KOPT-K1 (cell line): ENCODE results near the gene SCO2.

Experiments used
- H3K27ac ChIP-seq: fragments of 200-600 bp; sonication (generic); 2 replicates; pipeline ENCODE4 v1.5.1; 2016; ENCODE audit warnings: antibody characterized with exemption, mild to moderate bottlenecking, low read depth, low read length; ENCODE audit not compliant: poor library complexity, severe bottlenecking
- H3K36me3 ChIP-seq: fragments of 200-600 bp; sonication (generic); 2 replicates; pipeline ENCODE4 v1.5.1; 2017; ENCODE audit warnings: antibody characterized with exemption, mild to moderate bottlenecking, low read length, moderate library complexity; ENCODE audit not compliant: insufficient read depth
- H3K9me3 ChIP-seq: fragments of 200-600 bp; sonication (generic); 2 replicates; pipeline ENCODE4 v1.5.1; 2017; ENCODE audit warnings: antibody characterized with exemption, low read length, mild to moderate bottlenecking; ENCODE audit not compliant: insufficient read depth, poor library complexity, severe bottlenecking

The SCO2 gene

DNA sequence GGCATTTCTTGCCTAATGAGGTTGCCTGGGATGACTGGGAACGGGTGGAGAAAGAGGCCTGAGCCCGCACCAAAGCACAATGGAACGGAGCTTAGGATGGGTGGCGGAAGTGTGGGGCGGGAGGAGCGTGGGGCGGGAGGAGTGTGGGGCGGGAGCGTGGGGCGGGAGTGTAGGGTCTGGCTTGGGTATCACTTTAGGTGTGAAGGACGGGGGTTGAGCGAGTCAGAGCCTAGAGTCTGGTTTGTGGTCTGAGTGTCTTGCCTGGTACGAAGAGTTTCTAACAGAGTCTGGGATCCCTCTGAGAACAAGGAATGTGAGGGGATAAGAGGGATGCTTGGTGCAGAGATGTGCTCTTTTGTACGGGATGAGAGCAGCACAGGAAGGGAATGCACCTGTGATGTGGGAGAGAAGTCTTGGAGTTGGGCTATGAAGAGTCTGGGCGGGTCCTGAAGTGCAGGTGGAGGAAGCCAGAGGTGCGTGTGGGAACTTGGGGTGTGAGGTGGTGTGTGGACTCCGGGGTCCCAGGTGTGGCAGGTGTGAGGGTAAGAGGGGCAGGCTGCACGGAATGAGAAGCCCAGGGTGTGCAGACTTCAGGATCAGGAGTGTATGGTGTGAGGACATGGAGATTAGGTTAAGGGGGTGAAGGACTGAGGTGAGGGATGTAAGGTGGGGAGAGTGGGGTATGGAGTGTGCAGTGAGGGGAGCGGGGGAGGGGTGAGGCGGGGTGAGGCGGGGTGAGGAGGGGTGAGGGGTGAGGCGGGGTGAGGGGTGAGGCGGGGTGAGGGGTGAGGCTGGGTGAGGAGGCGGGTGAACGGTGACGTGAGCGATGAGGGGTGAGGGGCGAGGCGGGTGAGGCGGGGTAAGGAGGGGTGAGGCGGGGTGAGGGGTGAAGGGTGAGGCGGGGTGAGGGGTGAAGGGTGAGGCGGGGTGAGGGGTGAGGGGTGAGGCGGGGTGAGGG, 36.3 kb upstream of the SCO2 start:
- Histone ChIP-seq H3K9me3 (no peaks in the 10 kb centered on the region), H3K36me3 (no peaks in the 10 kb centered on the region), H3K27ac (no peak overlapping the region)

DNA sequence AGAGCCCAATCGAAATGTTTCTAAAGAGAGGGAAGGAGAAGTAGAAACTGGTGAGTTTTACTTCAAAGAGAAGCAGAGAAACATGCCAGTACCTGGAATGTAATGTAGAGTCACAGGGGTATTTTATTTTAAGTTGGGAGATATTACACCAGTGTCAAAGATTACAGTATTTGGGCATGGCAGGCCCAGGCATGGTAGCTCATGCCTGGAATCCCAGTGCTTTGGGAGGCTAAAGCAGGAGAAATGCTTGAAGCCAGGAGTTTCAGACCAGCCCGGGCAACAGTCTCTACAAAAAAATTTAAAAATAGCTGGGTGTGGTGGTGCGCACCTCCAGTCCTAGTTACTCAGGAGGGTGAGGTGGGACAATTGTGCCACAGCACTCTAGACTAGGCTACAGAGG, 34.6 kb upstream of the SCO2 start:
- H3K9me3 ChIP-seq: no peaks in the 10 kb centered on the region
- no peaks in the 10 kb centered on the region for H3K36me3 ChIP-seq
- H3K27ac ChIP-seq: no peak overlapping the region

GRCh38 chr22:50556703-50557102, 31.3 kb upstream of the SCO2 start:
- Histone ChIP-seq H3K9me3 (no peaks in the 10 kb centered on the region), H3K36me3 (no peaks in the 10 kb centered on the region), H3K27ac (no peak overlapping the region)

DNA sequence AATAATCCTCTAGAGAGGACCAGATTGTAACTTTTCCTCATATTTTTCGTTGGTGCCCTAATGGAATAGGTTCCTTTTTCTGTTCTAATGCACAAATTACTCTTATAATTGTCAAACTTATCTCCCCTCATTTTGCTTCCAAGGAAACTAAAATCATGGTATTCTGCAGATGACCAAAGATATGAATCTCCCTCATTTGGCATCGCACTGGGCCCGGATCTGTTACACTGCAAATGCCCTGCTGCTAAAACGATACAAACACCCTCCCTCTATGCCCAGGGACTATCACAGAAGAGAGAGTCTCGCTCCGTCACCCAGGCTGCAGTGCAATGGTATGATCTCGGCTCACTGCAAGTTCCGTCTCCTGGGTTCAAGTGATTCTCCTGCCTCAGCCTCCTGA, 27.9 kb upstream of the SCO2 start:
- no peaks in the 10 kb centered on the region for H3K9me3 ChIP-seq
- no peak overlapping the region for H3K27ac ChIP-seq
- H3K36me3 ChIP-seq: no peaks in the 10 kb centered on the region

GRCh38 chr22:50551160-50551752, 25.9 kb upstream of the SCO2 start:
- Histone ChIP-seq H3K36me3 (no peaks in the 10 kb centered on the region), H3K9me3 (no peaks in the 10 kb centered on the region), H3K27ac (no peak overlapping the region)

DNA sequence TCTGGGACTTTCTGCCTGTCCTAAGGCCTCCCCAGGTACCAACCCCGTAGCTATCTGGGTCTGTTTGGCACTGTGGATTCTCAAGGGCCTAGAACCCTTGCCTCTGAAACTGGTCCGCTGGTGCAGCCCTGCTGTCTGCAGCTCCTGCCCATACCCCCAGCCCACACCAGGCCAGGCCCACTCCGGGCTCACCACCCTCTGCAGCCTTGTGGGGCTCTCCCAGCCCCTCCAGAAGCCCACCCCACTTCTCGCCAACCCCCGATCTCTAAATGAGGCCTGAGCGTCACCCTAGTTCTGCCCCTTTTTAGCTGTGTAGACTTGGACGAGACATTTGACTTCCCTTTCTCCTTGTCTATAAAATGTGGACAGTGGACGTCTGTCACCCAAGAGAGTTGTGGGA, 25.0 kb upstream of the SCO2 start:
- Histone ChIP-seq H3K36me3 (no peaks in the 10 kb centered on the region), H3K27ac (no peak overlapping the region), H3K9me3 (no peaks in the 10 kb centered on the region)

- no peaks in the 10 kb centered on the region for H3K9me3 ChIP-seq
- no peaks in the 10 kb centered on the region for H3K36me3 ChIP-seq
- H3K27ac ChIP-seq: no peak overlapping the region
These were observed 23.8 kb upstream of the SCO2 start for GRCh38 chr22:50548921-50549790.

DNA sequence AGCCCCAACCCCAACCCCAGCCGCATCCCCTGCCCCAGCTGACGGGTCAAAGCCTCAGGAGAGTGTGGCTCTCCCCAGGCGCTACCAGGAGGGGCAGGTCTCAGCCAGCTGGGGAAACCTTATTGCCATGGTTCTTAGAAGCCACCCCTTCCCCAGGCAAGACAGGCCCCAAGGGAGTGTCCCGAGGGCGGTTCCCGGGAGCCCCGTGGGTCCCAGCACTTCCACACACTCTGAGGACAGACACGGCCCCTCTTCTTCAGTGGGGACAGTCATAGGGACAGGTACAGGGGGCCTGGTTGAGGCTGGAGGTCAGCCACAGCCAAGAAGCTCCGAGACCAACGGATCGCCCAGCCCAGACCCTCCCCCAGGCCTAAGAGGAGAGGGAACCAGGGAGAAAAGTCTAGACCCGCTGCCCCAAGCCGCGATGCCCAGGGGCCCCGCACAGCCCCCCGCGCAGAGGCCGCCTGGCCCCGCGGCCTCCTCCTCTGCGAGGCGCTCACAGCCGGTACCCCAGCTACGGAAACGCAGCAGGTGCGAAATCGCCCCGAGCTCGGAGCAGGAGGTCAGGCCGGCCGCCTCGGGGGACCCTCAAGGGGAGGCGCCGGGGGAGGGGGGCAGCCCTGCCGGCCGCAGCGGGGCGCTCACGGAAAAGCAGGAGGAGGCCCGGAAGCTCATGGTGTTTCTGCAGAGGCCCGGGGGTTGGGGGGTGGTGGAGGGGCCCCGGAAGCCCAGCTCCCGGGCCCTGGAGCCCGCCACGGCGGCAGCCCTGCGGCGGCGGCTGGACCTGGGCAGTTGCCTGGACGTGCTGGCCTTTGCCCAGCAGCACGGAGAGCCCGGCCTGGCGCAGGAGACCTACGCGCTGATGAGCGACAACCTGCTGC, 22.9 kb upstream of the SCO2 start:
- no peaks in the 10 kb centered on the region for H3K9me3 ChIP-seq
- H3K27ac ChIP-seq: no peak overlapping the region
- H3K36me3 ChIP-seq: no peaks in the 10 kb centered on the region

- Histone ChIP-seq H3K27ac (no peak overlapping the region), H3K36me3 (no peaks in the 10 kb centered on the region), H3K9me3 (no peaks in the 10 kb centered on the region)
These were observed 22.0 kb upstream of the SCO2 start for GRCh38 chr22:50547263-50547985.

- Histone ChIP-seq H3K27ac (no peak overlapping the region), H3K9me3 (no peaks in the 10 kb centered on the region), H3K36me3 (no peaks in the 10 kb centered on the region)
These were observed 21.2 kb upstream of the SCO2 start for GRCh38 chr22:50546326-50547262.

DNA sequence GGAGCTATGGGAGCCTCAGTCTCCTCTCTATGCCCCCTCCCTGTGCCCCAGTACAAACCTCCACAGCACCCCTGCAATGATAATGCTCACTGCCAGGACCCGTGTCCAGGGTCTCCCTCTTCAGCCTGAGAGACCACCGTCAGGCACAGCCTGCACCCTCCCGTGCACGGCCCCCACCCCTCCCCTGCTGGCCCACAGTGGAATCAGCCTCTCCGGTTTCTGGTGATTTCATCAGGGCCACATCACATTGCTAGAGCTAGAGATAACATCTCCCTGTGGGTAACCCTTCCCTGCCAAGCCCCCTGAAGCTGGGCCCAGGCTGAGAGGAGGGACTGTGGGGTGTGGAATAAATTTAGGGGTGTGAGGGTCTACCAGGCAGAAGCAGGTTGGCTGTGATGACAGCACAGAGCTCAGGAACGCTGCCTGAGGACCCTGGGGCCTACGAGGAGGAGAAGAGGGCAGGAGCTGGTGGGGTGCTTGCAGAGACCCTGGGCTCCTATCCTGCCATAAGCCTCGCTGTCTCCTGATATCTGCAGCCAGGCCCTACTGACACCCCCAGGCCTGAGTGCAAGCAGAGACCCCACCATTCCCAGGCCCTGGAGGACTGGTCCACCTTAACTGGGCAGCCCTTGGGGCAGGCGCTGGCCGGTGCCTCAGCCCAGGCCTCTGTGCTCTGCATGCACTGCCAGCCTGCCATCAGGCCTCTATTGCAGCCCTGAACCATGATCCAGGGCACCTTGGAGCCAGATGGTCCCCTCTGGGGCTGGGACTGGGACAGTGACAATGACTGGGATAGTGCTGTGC, 20.3 kb upstream of the SCO2 start, which contains the start of gene KLHDC7B:
TSS of gene KLHDC7B (plus strand) at position 378 of the 804 bp plus-strand sequence. CDS start at position 723, 345 bp downstream.
- Histone ChIP-seq H3K36me3 (no peaks in the 10 kb centered on the region), H3K9me3 (no peaks in the 10 kb centered on the region), H3K27ac (no peak within 1 kb of the TSS)

DNA sequence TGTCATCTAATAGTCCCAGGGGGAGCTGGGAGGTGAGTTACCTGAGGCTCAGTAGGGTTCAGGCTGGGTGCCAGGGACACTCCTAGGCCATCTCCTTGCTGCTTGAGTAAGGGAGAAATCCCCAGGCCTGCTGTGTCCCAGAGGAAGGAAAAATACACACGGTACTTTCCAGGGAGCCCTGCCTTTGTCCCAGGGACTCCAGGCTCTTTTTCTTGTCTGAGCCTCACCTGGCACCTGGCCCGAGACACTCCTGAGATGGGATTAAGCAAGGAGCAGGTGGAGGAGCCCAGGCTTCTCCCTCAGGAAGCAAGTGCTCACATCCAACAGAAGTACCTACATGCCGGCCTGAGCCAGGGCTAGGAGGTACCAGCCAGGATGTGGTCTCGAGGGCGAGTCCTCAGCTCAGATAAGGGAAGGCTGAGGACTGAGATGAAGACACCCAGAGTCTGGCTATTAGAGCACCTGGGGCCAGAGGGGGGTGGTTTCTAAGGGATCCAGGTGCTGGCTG, 19.4 kb upstream of the SCO2 start:
- H3K9me3 ChIP-seq: no peaks in the 10 kb centered on the region
- no peak overlapping the region for H3K27ac ChIP-seq
- H3K36me3 ChIP-seq: no peaks in the 10 kb centered on the region
